Heart left ventricle (tissue), 13 donors: ENCODE measurements around the gene TMEM156.
A peak's percentile ranks its signal among the peaks of the same experiment; 100 is the strongest.

Experiments used
- POLR2A ChIP-seq, 2 donors: fragments of 450-650 bp; IDR thresholded peaks; one replicate each; pipeline ENCODE4 v1.6.1; 2017; ENCODE audit warnings: antibody characterized with exemption in 2 of 2, mild to moderate bottlenecking in 2 of 2, moderate library complexity in 2 of 2
- TF ChIP-seq, protein P1 (sequence below), 12 donors: fragments of 200-600 bp; sonication (generic) in 4 of 12; IDR thresholded peaks; one replicate each; pipeline versions ENCODE4 v1.5.0 to v1.8.0; 2018 to 2022; ENCODE audit warnings: antibody characterized with exemption in 12 of 12, mild to moderate bottlenecking in 5 of 12
- donor health status: ischemic (EF 13 %, LVEDD 7.1; RV severe dilation, severe dysfunction).
- donor health status: DM: no; HTN: yes; CAD: no.
- donor health status: DM: no; HTN: no; CAD: no.
- donor health status: ischemic (EF 25% LVEDD 6.9; RV normal size, moderate dysfunction).
- donor health status: ischemic (EF 25% LVEDD 5.7; RV mildly dilated, moderate dysfunction).
- donor health status: ischemic (EF 35%, LVEDD 5.7; RV mildly dilated, moderate dysfunction).
- donor health status: nonischemic (EF 11% LVEDD 7.7; RV severe dilation, severe dysfunction).
- donor health status: DM: yes; HTN: yes; CAD: no.
- donor health status: PGD.
- donor health status: ischemic (EF 29% LVEDD 5.4; RV normal size, mild dysfunction).
- donor health status: nonischemic (EF 23%, LVEDD 6.1; RV moderate dilation, normal function).

DNA sequence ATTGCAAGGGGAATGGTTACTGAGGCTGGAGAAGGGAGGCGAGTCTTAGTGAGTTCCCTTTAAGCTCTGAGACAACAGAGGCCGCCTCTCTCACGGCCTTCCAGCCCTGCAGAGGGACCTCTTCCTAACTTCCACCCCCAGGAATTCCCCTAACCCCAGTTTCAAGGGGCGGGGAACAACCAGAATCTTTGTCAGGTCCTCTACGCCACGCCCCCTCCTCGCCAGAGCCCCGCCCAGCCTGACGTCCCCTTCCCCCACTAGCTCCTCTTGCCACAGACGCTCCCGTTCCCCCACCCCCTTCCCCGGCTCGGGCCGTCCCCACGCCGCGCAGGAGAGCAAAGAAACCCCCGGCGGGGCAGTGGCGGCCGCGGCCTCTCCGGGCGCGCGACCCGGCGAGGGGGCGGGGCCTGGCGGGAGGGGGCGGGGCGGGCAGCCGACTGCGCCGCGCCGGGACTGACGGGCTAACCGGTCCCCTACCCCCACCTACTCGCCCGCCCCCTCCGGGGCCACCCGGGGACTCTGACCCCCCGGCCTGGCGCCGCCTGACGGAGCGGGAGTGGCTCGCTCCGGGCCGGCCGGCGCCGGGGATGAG, 12.3 kb upstream of the TMEM156 start:
- TF ChIP-seq, protein P1, sequence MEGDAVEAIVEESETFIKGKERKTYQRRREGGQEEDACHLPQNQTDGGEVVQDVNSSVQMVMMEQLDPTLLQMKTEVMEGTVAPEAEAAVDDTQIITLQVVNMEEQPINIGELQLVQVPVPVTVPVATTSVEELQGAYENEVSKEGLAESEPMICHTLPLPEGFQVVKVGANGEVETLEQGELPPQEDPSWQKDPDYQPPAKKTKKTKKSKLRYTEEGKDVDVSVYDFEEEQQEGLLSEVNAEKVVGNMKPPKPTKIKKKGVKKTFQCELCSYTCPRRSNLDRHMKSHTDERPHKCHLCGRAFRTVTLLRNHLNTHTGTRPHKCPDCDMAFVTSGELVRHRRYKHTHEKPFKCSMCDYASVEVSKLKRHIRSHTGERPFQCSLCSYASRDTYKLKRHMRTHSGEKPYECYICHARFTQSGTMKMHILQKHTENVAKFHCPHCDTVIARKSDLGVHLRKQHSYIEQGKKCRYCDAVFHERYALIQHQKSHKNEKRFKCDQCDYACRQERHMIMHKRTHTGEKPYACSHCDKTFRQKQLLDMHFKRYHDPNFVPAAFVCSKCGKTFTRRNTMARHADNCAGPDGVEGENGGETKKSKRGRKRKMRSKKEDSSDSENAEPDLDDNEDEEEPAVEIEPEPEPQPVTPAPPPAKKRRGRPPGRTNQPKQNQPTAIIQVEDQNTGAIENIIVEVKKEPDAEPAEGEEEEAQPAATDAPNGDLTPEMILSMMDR (IDR thresholded peaks at IDR 0.05), result no peak
- TF ChIP-seq POLR2A (IDR thresholded peaks at IDR 0.05), result peak in 1 of 2 donors; percentile 21
